ENCODE measurements around the gene PRRG4.
"Not testable (repeated sequence)": the region's sequence is repeated elsewhere in the genome, so short reads cannot be mapped to it uniquely, and the experiment has no call there.

PRRG4 gene

GRCh38 chr11:32829680-32830412 is at the start of gene PRRG4:
Gene PRRG4 (plus strand): TSS chr11:32829927. CDS start chr11:32830530, 603 bp downstream.
- DNase-seq, result peak; percentile 63

- not testable (repeated sequence) for DNase-seq
Measured at GRCh38 chr11:32780839-32781238, 48.9 kb upstream of the PRRG4 start.

- DNase-seq, result no peak
Measured at GRCh38 chr11:32781721-32782120, 48.0 kb upstream of the PRRG4 start.

GRCh38 chr11:32785262-32785661 is 44.5 kb upstream of the PRRG4 start:
- DNase-seq, result no peak

GRCh38 chr11:32786811-32787210 is 42.9 kb upstream of the PRRG4 start:
- no peak for DNase-seq

GRCh38 chr11:32790916-32791315 is 38.8 kb upstream of the PRRG4 start:
- DNase-seq, result no peak

GRCh38 chr11:32792111-32792947 is 37.4 kb upstream of the PRRG4 start:
- DNase-seq, result no peak

GRCh38 chr11:32792948-32793475 is 36.7 kb upstream of the PRRG4 start:
- peak; percentile 81 for DNase-seq

- no peak for DNase-seq
Measured at GRCh38 chr11:32794439-32794838, 35.3 kb upstream of the PRRG4 start, which contains the start of gene CCDC73. Gene CCDC73 (minus strand): TSS chr11:32794662. CDS start chr11:32760243, 34,419 bp downstream.

- DNase-seq, result no peak
Measured at GRCh38 chr11:32796425-32796824, 33.3 kb upstream of the PRRG4 start.

- peak; percentile 74 for DNase-seq
Measured at GRCh38 chr11:32809313-32809712, 20.4 kb upstream of the PRRG4 start.

- DNase-seq, result no peak
Measured at GRCh38 chr11:32817181-32817851, 12.4 kb upstream of the PRRG4 start.

GRCh38 chr11:32817852-32818183 is 11.9 kb upstream of the PRRG4 start:
- peak; percentile 11 for DNase-seq

GRCh38 chr11:32819187-32819586 is 10.5 kb upstream of the PRRG4 start:
- no peak for DNase-seq

- DNase-seq, result no peak
Measured at GRCh38 chr11:32820497-32820896, 9.2 kb upstream of the PRRG4 start.

GRCh38 chr11:32821517-32821916 is 8.2 kb upstream of the PRRG4 start:
- DNase-seq, result no peak

- no peak for DNase-seq
Measured at GRCh38 chr11:32821917-32822560, 7.7 kb upstream of the PRRG4 start.

- not testable (repeated sequence) for DNase-seq
Measured at GRCh38 chr11:32823617-32824016, 6.1 kb upstream of the PRRG4 start.

- no peak for DNase-seq
Measured at GRCh38 chr11:32826113-32826512, 3.6 kb upstream of the PRRG4 start.

- DNase-seq, result no peak
Measured at GRCh38 chr11:32827276-32827675, 2.5 kb upstream of the PRRG4 start.

- no peak for DNase-seq
Measured at GRCh38 chr11:32829157-32829679, 509 bp upstream of the PRRG4 start.

GRCh38 chr11:32830413-32830738 is 649 bp downstream of the PRRG4 start:
- no peak for DNase-seq

GRCh38 chr11:32830796-32831195 is 1.1 kb downstream of the PRRG4 start:
- DNase-seq, result no peak

Measured in activated CD4-positive, alpha-beta T cell treated with anti-CD3 and anti-CD28 coated beads for 48 hours (primary cell).